Calu3 (cell line): ENCODE data around the gene MRPL44. TPM values are rescaled to one million over a fixed set of nuclear protein-coding genes. Genes with fewer than 3 reads are reported as not detected.

ENCODE experiments used
- BruUV-seq: library from RNA; stranded (reverse); fragments of 400-500 nt; replicated peaks from 2 replicates; lab custom pipeline; 2021; lab: Mats Ljungman, UMichigan
- CTCF ChIA-PET: fragments of 300-600 bp; sonication (Branson Sonifier 250); formaldehyde crosslinking; loops from one replicate; lab custom pipeline; 2022; ENCODE audit warnings: antibody characterized with exemption; lab: Charles Lee
- DNase-seq: peaks from one replicate; pipeline ENCODE4 v3.0.0; 2022
- H3K27ac Mint-ChIP-seq: one replicate; pipeline ENCODE4 v1.8.0; 2022; ENCODE audit warnings: mixed read lengths; ENCODE audit not compliant: unreplicated experiment
- H3K27me3 Mint-ChIP-seq: one replicate; pipeline ENCODE4 v1.8.0; 2022; ENCODE audit warnings: mixed read lengths; ENCODE audit not compliant: unreplicated experiment
- H3K36me3 Mint-ChIP-seq: one replicate; pipeline ENCODE4 v1.8.0; 2022; ENCODE audit warnings: mild to moderate bottlenecking, moderate library complexity, mixed read lengths; ENCODE audit not compliant: insufficient read depth, unreplicated experiment
- H3K4me1 Mint-ChIP-seq: one replicate; pipeline ENCODE4 v1.8.0; 2022; ENCODE audit warnings: mild to moderate bottlenecking, low read depth, mixed read lengths; ENCODE audit not compliant: unreplicated experiment
- H3K4me3 Mint-ChIP-seq: one replicate; pipeline ENCODE4 v1.8.0; 2022; ENCODE audit warnings: mild to moderate bottlenecking, low read depth, moderate library complexity, mixed read lengths; ENCODE audit not compliant: unreplicated experiment
- H3K9me3 Mint-ChIP-seq: one replicate; pipeline ENCODE4 v1.8.0; 2022; ENCODE audit warnings: low read depth, mixed read lengths; ENCODE audit not compliant: unreplicated experiment
- intact Hi-C: fragments of 100-400 bp; cut with micrococcal nuclease; formaldehyde crosslinking; loops from one replicate; pipeline ENCODE4 v1.10.0; 2022; ENCODE audit not compliant: unreplicated experiment
- total RNA-seq: library from RNA; stranded (reverse); gene quantifications from 2 replicates; pipeline ENCODE4 v1.2.3, GENCODE V29; 2022
- TF ChIP-seq, protein P1 (sequence below): fragments of 200-600 bp; IDR thresholded peaks from one replicate; pipeline ENCODE4 v1.8.0; 2022; ENCODE audit warnings: antibody characterized with exemption; ENCODE audit not compliant: unreplicated experiment

MRPL44 gene
- total RNA-seq, 1 experiment from 2014 or later, result 32.7 TPM

DNA sequence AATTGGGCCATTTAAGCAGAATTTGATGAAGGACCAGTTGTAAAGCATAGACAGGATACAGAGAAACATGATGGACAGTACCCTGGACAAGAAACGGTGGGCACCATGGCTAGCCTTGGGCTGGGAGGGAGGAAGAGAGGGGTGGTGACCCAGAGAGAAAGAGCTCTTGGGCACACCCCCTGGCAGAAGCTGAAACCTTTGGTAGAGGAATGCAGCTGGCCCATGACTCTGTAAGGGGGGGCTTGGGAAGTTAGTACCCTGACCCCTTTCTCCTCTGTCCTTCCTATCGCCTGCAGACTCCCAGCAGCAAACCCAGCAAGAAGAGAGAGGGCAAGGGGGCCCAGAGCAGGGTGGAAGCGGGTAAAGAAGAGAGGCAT is 32.6 kb downstream of the MRPL44 start:
- Mint-ChIP-seq H3K27me3 (no peaks in the 10 kb centered on the region), H3K36me3 (peaks cover 10% of the 10 kb centered on the region), H3K4me1 (peaks cover 14% of the 10 kb centered on the region), H3K9me3 (no peaks in the 10 kb centered on the region), H3K27ac (no peak overlapping the region), H3K4me3 (no peak overlapping the region)
- no TSS peak for BruUV-seq
- DNase-seq, result no peak
- CTCF ChIA-PET, result interaction anchor here (0.6 to 1.7 kb wide), 3 partner anchors 295 to 733 kb away, joined by 3 to 6 read pairs (median 6); no protein-coding TSS in a partner anchor
- TF ChIP-seq, protein P1, sequence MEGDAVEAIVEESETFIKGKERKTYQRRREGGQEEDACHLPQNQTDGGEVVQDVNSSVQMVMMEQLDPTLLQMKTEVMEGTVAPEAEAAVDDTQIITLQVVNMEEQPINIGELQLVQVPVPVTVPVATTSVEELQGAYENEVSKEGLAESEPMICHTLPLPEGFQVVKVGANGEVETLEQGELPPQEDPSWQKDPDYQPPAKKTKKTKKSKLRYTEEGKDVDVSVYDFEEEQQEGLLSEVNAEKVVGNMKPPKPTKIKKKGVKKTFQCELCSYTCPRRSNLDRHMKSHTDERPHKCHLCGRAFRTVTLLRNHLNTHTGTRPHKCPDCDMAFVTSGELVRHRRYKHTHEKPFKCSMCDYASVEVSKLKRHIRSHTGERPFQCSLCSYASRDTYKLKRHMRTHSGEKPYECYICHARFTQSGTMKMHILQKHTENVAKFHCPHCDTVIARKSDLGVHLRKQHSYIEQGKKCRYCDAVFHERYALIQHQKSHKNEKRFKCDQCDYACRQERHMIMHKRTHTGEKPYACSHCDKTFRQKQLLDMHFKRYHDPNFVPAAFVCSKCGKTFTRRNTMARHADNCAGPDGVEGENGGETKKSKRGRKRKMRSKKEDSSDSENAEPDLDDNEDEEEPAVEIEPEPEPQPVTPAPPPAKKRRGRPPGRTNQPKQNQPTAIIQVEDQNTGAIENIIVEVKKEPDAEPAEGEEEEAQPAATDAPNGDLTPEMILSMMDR, result no peak
- intact Hi-C loops, result loop anchor here (1.0 to 5.0 kb wide), 3 partner anchors 152 to 367 kb away; no protein-coding TSS in a partner anchor

DNA sequence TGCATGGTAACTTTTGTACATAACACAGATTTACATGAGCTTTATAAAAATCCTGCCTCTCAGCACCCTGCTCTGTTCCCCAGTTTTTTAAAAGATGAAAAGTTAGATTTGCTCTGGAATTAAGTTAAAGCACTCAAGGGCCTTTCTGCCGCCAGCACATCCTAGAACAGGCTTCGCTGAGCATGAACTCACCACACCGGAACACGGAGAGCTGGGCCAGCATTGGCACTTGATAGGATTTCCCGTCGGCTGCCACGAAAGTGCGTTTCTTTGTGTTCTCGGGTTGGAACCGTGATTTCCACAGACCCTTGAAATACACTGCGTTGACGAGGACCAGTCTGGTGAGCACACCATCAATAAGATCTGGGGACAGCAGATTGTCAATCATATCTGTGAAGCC is 34.3 kb downstream of the MRPL44 start:
- Mint-ChIP-seq H3K27me3 (no peaks in the 10 kb centered on the region), H3K9me3 (no peaks in the 10 kb centered on the region), H3K36me3 (peaks cover 24% of the 10 kb centered on the region), H3K4me3 (no peak overlapping the region), H3K4me1 (peaks cover 24% of the 10 kb centered on the region), H3K27ac (no peak overlapping the region)
- CTCF ChIA-PET, result interaction anchor here (1.0 kb wide), 1 partner anchor 293 kb away, joined by 5 read pairs; no protein-coding TSS in a partner anchor
- intact Hi-C loops, result loop anchor here (5.0 kb wide), 1 partner anchor 151 kb away; no protein-coding TSS in a partner anchor
- no peak for DNase-seq
- TF ChIP-seq, protein P1, result no peak
- BruUV-seq, result no TSS peak

DNA sequence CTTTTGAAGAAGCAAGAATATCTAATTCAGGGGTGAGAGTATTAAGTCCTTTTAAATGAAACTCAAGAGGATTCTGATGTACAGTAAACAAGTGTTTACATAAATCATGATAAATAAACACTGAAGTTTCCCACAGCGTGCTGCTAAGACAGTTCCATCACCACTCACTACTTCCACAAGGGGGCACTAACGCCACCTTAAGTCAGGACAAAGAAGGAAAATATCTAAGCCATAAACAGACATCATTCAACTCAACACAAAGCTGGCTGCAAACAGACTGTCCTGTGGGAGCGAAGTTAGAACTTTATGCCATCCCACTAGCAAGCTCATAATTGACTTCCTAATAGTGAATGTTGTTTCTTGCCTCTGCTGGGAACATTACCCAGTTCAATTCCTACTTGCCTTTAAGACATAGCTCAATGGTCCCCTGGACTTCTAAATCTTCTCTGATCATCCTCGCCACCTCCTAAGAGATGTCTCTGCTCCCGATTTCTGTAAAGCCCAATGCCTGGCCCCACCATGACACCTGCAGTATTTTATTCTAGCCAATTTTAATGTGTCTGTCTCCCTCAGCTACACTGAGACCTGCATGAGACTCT is 36.5 kb downstream of the MRPL44 start:
- TF ChIP-seq, protein P1, result peak; percentile 72
- intact Hi-C loops, result loop anchor here (1.0 to 5.0 kb wide), 3 partner anchors 45 to 291 kb away; no protein-coding TSS in a partner anchor
- H3K4me3 Mint-ChIP-seq, result no peak overlapping the region
- H3K36me3 Mint-ChIP-seq, result peaks cover 25% of the 10 kb centered on the region
- H3K27me3 Mint-ChIP-seq, result no peaks in the 10 kb centered on the region
- no TSS peak for BruUV-seq
- CTCF ChIA-PET, result interaction anchor here (0.8 to 3.0 kb wide), 12 partner anchors 10 to 294 kb away, joined by 3 to 50 read pairs (median 6); partner anchors contain the start of gene SERPINE2
- no peaks in the 10 kb centered on the region for H3K9me3 Mint-ChIP-seq
- peak overlapping the region; percentile 81 for H3K27ac Mint-ChIP-seq
- peak; percentile 74 for DNase-seq
- peaks cover 33% of the 10 kb centered on the region for H3K4me1 Mint-ChIP-seq

DNA sequence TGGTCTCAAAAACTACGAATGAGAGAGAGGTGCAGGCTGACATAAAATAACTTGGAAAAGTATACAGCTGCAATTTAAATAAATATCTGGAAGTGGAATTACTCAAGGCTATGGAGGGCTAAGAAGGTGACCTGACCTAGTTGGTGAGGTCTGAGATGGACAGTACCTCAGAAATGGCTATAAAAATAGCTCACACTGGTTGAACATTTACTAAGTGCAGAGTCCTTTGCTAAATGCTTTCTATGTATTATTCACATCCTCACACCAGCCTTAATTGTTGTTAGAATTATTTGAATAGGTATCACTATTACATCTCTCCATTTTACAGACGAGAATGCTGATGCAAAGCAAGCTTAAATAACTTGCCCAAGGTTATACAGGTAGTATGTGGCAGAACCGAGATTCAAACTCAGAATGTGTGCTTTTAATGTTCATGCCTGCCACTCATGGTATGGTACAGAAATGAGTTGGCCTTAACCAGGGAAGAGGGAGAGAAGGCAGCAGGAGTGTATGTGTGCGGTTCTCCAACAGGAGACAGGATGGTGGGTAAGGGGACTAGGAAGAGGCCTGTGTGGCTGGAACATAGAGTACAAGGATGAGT is 37.4 kb downstream of the MRPL44 start:
- DNase-seq, result no peak
- CTCF ChIA-PET, result interaction anchor here (1.6 to 3.0 kb wide), 2 partner anchors 290 to 293 kb away, joined by 11 to 50 read pairs; no protein-coding TSS in a partner anchor
- Mint-ChIP-seq H3K27me3 (no peaks in the 10 kb centered on the region), H3K4me1 (peaks cover 33% of the 10 kb centered on the region), H3K4me3 (no peak overlapping the region), H3K9me3 (no peaks in the 10 kb centered on the region), H3K27ac (peak overlapping the region; percentile 81), H3K36me3 (peaks cover 21% of the 10 kb centered on the region)
- intact Hi-C loops, result loop anchor here (5.0 kb wide), 1 partner anchor 148 kb away; no protein-coding TSS in a partner anchor
- BruUV-seq, result no TSS peak
- TF ChIP-seq, protein P1, result no peak
